Calu3 (cell line): ENCODE data around the gene EN1. TPM values are rescaled to one million over a fixed set of nuclear protein-coding genes. Genes with fewer than 3 reads are reported as not detected.

Source experiments
- BruUV-seq: library from RNA; stranded (reverse); fragments of 400-500 nt; replicated peaks from 2 replicates; lab custom pipeline; 2021; lab: Mats Ljungman, UMichigan
- CTCF ChIA-PET: fragments of 300-600 bp; sonication (Branson Sonifier 250); formaldehyde crosslinking; loops from one replicate; lab custom pipeline; 2022; ENCODE audit warnings: antibody characterized with exemption; lab: Charles Lee
- DNase-seq: peaks from one replicate; pipeline ENCODE4 v3.0.0; 2022
- H3K27ac Mint-ChIP-seq: one replicate; pipeline ENCODE4 v1.8.0; 2022; ENCODE audit warnings: mixed read lengths; ENCODE audit not compliant: unreplicated experiment
- H3K27me3 Mint-ChIP-seq: one replicate; pipeline ENCODE4 v1.8.0; 2022; ENCODE audit warnings: mixed read lengths; ENCODE audit not compliant: unreplicated experiment
- H3K36me3 Mint-ChIP-seq: one replicate; pipeline ENCODE4 v1.8.0; 2022; ENCODE audit warnings: mild to moderate bottlenecking, moderate library complexity, mixed read lengths; ENCODE audit not compliant: insufficient read depth, unreplicated experiment
- H3K4me1 Mint-ChIP-seq: one replicate; pipeline ENCODE4 v1.8.0; 2022; ENCODE audit warnings: mild to moderate bottlenecking, low read depth, mixed read lengths; ENCODE audit not compliant: unreplicated experiment
- H3K4me3 Mint-ChIP-seq: one replicate; pipeline ENCODE4 v1.8.0; 2022; ENCODE audit warnings: mild to moderate bottlenecking, low read depth, moderate library complexity, mixed read lengths; ENCODE audit not compliant: unreplicated experiment
- H3K9me3 Mint-ChIP-seq: one replicate; pipeline ENCODE4 v1.8.0; 2022; ENCODE audit warnings: low read depth, mixed read lengths; ENCODE audit not compliant: unreplicated experiment
- intact Hi-C: fragments of 100-400 bp; cut with micrococcal nuclease; formaldehyde crosslinking; loops from one replicate; pipeline ENCODE4 v1.10.0; 2022; ENCODE audit not compliant: unreplicated experiment
- total RNA-seq: library from RNA; stranded (reverse); gene quantifications from 2 replicates; pipeline ENCODE4 v1.2.3, GENCODE V29; 2022
- TF ChIP-seq, protein P1 (sequence below): fragments of 200-600 bp; IDR thresholded peaks from one replicate; pipeline ENCODE4 v1.8.0; 2022; ENCODE audit warnings: antibody characterized with exemption; ENCODE audit not compliant: unreplicated experiment

Gene EN1
- total RNA-seq, 1 experiment from 2014 or later, result 2.3 TPM

DNA sequence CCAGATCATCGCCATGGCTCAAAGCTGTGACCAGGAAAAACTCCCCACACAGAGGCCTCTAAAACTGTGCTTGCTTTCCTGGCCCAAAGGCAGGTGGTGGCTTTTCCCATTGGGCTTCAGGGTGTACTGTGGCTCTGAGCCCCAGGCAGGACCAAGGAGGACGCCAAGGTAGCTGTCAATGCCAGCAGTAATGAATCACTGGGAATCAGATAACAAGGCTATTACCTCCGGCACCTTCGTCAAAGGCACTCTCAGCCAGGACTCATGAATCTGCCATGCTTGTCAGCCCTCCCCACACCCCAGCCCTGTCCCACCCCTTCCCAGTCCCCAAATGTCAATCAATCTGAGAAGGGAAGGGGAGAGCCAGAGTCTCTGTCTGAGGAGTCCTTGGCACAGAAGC lies 27.9 kb upstream of the EN1 start:
- no peaks in the 10 kb centered on the region for H3K4me1 Mint-ChIP-seq
- DNase-seq, result no peak
- no peaks in the 10 kb centered on the region for H3K36me3 Mint-ChIP-seq
- CTCF ChIA-PET, result no interaction called here
- H3K9me3 Mint-ChIP-seq, result no peaks in the 10 kb centered on the region
- BruUV-seq, result no TSS peak
- no peak overlapping the region for H3K4me3 Mint-ChIP-seq
- no peak overlapping the region for H3K27ac Mint-ChIP-seq
- H3K27me3 Mint-ChIP-seq, result peaks cover 79% of the 10 kb centered on the region
- intact Hi-C loops, result no loop called here
- TF ChIP-seq, protein P1, sequence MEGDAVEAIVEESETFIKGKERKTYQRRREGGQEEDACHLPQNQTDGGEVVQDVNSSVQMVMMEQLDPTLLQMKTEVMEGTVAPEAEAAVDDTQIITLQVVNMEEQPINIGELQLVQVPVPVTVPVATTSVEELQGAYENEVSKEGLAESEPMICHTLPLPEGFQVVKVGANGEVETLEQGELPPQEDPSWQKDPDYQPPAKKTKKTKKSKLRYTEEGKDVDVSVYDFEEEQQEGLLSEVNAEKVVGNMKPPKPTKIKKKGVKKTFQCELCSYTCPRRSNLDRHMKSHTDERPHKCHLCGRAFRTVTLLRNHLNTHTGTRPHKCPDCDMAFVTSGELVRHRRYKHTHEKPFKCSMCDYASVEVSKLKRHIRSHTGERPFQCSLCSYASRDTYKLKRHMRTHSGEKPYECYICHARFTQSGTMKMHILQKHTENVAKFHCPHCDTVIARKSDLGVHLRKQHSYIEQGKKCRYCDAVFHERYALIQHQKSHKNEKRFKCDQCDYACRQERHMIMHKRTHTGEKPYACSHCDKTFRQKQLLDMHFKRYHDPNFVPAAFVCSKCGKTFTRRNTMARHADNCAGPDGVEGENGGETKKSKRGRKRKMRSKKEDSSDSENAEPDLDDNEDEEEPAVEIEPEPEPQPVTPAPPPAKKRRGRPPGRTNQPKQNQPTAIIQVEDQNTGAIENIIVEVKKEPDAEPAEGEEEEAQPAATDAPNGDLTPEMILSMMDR, result no peak

DNA sequence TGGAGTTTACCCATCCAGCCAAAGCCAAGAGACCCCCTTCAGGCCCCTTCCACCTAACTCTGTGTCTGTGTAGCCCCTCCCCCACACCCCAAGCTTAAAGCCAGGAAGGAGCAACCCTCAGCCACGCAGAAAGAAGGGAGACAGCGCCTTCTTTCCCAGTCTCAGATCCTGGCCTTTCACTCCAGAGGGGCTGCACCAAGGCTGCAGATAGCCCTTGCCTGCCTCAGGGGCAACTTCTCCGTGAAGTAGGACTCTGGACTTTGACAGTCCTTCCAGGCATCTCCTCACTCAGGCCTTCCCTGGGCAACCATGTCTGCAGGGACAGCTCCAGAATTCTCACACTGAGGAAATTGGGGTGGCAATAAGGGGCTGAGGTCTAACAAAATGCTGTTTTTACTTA lies 26.9 kb upstream of the EN1 start:
- Mint-ChIP-seq H3K27ac (no peak overlapping the region), H3K9me3 (no peaks in the 10 kb centered on the region), H3K36me3 (no peaks in the 10 kb centered on the region), H3K27me3 (peaks cover 72% of the 10 kb centered on the region), H3K4me1 (no peaks in the 10 kb centered on the region), H3K4me3 (no peak overlapping the region)
- no TSS peak for BruUV-seq
- TF ChIP-seq, protein P1, result no peak
- intact Hi-C loops, result no loop called here
- CTCF ChIA-PET, result no interaction called here
- no peak for DNase-seq

DNA sequence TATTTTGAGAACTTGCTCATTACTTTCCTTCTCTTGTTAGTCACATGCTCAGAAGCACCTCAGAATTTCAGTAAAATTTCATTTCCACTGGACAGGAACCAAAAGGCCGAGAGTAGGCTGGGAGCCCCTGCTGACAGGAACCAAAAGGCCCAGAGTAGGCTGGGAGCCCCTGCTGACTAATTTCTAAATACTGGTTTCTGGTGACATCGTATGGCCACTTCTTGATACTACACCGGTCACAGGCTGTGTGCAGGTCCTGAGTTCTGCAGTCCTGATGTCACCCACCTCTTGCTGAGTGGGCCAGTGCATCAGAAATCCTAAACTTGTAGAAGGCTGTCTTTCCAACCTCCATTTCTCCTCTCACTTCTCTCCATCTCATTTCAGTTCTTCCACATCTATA lies 17.7 kb upstream of the EN1 start:
- H3K4me3 Mint-ChIP-seq, result no peak overlapping the region
- TF ChIP-seq, protein P1, result peak; percentile 84
- no peak overlapping the region for H3K27ac Mint-ChIP-seq
- H3K27me3 Mint-ChIP-seq, result no peaks in the 10 kb centered on the region
- CTCF ChIA-PET, result no interaction called here
- DNase-seq, result peak; percentile 66
- H3K9me3 Mint-ChIP-seq, result no peaks in the 10 kb centered on the region
- intact Hi-C loops, result loop anchor here (1.0 to 10.0 kb wide), 5 partner anchors 310 to 1050 kb away; partner anchors contain the start of gene DDX18
- no peaks in the 10 kb centered on the region for H3K36me3 Mint-ChIP-seq
- peaks cover 11% of the 10 kb centered on the region for H3K4me1 Mint-ChIP-seq
- BruUV-seq, result no TSS peak

DNA sequence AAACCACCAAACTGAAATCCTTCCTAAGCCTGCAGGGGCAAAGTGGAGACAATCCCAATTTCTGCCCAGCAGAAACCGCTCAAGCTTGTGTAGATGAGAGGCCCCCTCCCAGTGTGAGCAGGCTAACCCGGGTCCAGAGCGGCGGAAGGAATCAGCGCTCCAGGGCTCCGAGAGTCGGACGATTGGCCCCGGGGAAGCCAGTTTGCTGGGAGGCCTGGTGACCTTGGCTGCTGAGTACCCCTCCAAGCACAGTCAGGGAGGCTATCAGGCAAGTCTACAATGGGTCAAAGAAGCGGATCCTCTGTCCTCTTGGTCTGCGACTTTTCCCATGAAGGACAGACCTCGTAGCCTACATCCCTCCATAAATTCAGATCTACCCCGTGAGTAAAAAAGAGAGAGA lies 16.8 kb upstream of the EN1 start:
- H3K27ac Mint-ChIP-seq, result no peak overlapping the region
- TF ChIP-seq, protein P1, result no peak
- no peaks in the 10 kb centered on the region for H3K36me3 Mint-ChIP-seq
- CTCF ChIA-PET, result no interaction called here
- intact Hi-C loops, result loop anchor here (2.0 to 10.0 kb wide), 4 partner anchors 309 to 1049 kb away; partner anchors contain the start of gene DDX18
- BruUV-seq, result no TSS peak
- no peak overlapping the region for H3K4me3 Mint-ChIP-seq
- DNase-seq, result no peak
- peaks cover 11% of the 10 kb centered on the region for H3K4me1 Mint-ChIP-seq
- no peaks in the 10 kb centered on the region for H3K9me3 Mint-ChIP-seq
- H3K27me3 Mint-ChIP-seq, result no peaks in the 10 kb centered on the region
